Measurements from ENCODE around the gene TTC24.
"Not testable (repeated sequence)": the region's sequence is repeated elsewhere in the genome, so short reads cannot be mapped to it uniquely, and the experiment has no call there.

TTC24 gene

DNA sequence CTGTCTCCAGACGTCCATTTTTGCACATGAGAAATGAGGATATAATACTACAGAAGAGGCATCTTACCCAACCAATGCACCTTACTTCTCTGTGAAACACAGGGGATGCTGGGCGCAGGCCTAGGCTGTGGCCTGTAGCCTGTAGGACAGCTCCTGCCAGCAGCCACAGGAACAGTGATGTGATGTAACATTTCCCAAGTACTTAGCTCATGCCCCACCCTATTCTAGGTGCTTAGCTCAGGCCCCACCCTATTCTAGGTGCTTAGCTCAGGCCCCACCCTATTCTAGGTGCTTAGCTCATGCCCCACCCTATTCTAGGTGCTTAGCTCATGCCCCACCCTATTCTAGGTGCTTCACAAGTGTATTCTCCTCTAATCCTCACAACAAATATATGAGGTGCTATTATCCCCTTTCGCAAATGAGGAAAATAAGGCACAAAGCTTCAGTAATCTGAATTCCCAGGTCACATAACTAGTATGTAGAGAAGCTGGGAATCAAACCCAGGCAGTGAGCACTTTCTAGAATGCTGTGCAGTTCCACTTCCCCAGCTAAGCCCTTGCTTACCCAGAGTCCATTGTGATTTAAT is 7.5 kb downstream of the TTC24 start:
- no peak for DNase-seq (ENCODE audit: low read depth, low spot score)

DNA sequence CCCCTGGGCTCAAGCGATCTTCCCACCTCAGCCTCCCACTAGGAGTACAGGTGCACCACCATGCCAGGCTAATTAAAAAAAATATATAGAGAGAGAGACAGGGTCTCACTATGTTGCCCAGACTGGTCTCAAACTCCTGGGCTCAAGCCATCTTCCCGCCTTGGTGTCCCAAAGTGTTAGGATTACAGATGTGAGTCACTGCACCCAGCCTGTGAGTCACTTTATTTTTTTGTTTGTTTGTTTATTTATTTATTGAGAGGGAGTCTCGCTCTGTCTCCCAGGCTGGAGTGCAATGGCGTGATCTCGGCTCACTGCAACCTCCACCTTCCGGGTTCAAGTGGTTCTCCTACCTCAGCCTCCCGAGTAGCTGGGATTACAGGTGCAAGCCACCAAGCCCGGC is 8.4 kb downstream of the TTC24 start:
- DNase-seq (ENCODE audit: low read depth, low spot score), result not testable (repeated sequence)

DNA sequence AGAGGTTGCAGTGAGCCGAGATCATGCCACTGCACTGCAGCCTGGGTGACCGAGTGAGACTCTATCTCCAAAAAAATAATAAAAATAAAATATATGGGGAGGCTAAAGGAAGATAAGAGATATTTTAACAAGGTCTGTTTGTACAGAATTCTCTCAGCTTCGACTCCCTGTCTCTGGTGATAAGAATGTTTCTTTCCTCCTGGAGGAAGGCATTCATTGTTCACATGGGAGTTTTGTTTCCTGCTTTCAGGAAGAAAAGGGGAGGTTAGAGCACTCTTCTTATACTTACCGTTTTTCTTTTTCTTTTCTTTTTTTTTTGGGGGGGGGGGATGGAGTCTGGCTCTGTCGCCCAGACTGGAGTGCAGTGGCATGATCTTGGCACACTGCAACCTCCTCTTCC is 10.0 kb downstream of the TTC24 start:
- DNase-seq (ENCODE audit: low read depth, low spot score), result no peak

DNA sequence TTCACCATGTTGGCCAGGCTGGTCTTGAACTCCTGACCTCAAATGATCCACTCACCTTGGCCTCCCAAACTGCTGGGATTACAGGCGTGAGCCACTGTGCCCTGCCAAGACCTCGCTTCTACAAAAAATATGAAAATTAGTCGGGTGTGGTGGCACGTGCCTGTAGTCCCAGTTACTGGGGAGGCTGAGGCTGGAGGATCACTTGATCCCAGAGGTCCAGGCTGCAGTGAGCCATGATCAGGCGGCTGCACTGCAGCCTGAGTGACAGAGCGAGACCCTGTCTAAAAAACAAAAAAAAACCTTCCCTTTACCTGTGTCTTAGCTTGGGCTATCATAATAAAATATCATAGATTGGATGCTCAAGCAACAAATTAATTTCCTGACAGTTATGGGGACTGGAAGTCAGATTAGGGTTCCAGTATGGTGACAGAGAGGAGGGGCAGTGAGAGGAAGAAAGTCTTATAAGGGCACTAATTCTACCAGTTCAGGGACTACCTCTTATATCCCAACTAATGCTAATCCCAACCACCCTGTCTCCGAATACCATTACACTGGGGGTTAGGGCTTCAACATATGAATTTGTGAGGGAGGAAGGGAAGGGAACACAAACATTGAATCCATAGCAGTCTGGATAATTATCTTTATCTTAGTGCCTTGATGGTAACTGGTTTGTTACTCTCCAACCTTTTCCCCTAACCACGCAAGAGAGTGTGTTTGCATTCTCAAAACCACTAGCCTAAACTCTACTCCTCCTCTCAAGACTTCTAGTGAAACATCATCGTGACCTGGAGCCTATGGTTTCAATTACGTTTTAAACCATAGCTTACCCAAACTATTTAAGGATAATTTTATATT is 11.0 kb downstream of the TTC24 start:
- no peak for DNase-seq (ENCODE audit: low read depth, low spot score)

GRCh38 chr1:156591181-156591431 is 11.6 kb downstream of the TTC24 start:
- no peak for DNase-seq (ENCODE audit: low read depth, low spot score)

- no peak for DNase-seq (ENCODE audit: low read depth, low spot score)
Measured at GRCh38 chr1:156591432-156592157, 12.1 kb downstream of the TTC24 start, which contains the start of gene NAXE. Gene NAXE, plus strand, starts transcription at chr1:156591776. Its CDS starts 29 bp downstream, at chr1:156591805.

GRCh38 chr1:156592158-156592909 is 12.8 kb downstream of the TTC24 start:
- DNase-seq (ENCODE audit: low read depth, low spot score), result no peak

GRCh38 chr1:156592910-156593660 is 13.6 kb downstream of the TTC24 start:
- DNase-seq (ENCODE audit: low read depth, low spot score), result no peak

GRCh38 chr1:156593661-156593989 is 14.1 kb downstream of the TTC24 start:
- DNase-seq (ENCODE audit: low read depth, low spot score), result no peak

DNA sequence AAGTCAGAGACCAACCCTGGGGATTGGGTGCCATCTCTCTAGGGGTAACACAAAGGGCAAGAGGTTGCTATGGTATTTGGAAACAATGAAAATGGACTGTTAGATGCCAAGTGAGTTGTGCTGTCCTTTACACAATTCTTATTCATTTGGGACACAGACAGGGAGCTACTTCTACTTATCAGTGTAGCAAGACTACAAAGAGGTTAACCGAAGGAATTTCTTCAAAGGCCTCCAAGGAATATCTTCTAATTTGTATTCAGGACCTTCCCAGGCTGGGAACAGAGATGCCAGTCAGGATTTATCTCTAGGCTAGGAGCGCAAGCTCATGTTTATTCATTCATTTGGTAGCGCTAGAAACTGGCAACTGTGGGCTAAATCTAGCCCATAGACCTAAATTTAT is 14.7 kb downstream of the TTC24 start:
- no peak for DNase-seq (ENCODE audit: low read depth, low spot score)

DNA sequence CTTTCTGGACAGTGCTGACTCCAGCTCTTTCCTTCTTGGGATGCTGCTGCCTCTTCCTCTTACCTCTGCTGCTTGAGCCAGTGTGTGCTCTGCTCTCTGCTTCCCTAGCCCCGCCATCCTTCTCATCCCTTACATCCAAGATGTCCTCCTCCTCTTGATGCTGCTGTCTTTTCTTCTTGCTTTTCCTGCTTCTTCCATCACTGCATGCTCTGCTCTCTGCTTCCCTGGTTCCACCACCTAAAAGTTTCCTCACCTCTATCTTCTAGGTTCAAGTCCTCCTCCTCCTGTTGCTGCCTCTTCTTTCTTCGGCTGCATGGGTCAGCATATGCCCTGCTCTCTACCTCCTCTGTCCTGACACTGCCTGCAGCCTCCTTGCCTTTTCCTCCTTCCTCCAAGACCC is 15.5 kb downstream of the TTC24 start:
- no peak for DNase-seq (ENCODE audit: low read depth, low spot score)

DNA sequence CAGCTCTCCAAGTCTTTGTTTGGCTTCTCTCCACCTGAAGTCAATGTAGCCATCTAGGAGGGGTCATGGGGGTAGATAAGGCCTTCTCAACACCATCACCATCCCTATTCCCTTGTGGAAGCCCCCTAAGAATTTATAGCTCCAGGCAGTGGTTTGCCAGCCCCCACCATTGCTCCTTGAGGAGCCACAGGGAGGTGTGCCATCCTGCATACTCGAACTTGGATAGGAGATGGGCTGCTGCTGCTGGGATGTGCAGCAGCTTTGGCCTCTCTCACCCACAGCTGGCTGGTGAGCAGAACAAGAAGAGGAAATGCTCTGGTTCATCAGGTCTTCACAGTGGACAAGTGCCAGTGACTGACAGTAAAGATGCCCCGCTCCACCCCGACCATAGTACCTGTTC is 16.9 kb downstream of the TTC24 start:
- no peak for DNase-seq (ENCODE audit: low read depth, low spot score)

DNA sequence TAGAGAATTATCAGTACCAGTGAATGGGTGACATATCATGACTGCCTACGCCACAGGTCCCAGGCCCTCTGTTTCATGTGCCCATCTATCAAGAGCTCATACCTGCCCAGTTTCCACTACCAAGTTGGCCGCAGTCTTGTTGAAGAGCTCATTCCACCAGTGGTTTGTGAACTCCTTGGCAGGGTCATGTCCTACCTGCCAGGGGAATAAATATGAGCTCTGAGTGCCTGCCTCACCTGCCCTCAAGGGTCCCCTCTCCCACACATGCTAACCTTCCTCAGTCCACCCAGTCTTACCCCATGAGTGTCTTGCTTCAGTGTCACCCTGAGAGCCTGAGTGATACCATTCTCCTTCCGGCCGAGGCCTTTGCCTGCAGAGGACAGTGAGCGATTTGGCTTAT is 18.6 kb downstream of the TTC24 start:
- DNase-seq (ENCODE audit: low read depth, low spot score), result no peak

GRCh38 chr1:156598731-156599432 is 19.4 kb downstream of the TTC24 start:
- no peak for DNase-seq (ENCODE audit: low read depth, low spot score)

DNA sequence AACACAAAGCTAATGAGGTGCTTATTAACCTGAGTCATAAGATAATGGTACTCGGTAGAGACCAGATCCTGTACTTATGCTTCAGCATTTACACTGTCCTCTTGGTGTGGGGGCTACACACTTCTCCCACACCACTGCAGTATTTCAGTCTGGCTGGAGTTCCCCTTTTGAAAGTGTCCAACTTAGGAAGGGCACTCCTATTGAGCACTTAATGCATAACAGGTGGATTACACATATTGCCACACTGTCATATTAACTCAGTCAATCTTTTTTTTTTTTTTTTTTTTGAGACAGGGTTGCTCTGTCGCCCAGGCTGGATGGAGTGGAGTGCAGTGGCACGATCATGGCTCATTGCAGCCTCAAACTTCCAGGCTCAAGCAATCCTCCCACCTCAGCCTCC is 20.3 kb downstream of the TTC24 start:
- DNase-seq (ENCODE audit: low read depth, low spot score), result no peak

DNA sequence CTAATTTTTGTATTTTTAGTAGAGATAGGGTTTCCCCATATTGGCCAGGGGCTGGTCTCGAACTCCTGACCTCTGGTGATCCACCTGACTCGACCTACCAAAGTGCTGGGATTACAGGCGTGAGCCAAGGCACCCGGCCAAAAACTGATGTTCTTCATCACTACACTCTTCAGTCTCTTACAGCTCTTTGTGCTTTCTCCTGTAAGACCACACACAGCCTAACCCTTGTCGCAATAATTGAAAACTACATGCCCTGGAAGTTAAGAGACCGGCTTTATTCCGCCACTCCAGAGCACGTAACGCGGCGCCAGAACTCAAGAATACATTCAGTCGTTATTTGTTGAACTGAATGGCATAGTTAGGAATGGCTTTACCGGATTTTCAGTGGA is 21.2 kb downstream of the TTC24 start:
- DNase-seq (ENCODE audit: low read depth, low spot score), result no peak

DNA sequence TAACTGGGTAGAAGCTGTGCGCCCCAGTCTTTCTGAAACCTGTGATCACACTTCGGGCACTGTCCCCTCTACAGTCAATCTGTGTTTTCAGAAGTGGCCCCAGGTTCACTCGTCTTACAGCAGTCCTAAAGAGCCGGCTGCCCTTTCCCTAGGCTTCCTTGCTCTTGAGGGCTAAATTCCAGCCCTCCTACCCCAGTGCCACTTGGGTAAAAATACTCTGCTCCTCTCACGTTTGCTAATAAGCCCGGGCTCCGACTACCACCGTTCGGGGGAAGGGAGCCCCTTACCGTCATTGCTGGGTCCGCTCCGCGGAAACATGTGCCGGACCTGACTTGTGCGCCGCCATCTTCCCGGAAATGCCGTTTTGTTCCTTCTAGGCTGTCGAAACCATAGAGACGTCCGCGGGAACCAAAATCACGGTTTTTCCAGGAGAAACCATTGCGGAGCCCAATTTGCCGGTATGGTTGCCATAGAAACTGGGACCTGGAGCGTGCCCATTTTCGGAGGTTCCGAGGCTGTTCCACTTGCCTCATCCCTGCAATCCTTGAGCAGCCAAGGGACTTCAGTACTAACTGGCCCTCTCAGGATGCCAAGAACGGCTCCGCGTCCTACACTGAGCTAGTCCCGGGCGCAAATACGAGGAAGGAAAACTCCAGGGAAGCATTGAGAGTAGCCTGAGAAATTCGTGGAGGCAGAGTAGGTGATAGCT is 21.8 kb downstream of the TTC24 start, which contains the start of gene GPATCH4:
Gene GPATCH4, minus strand, starts transcription at position 358 of the 709 bp plus-strand sequence.
- DNase-seq (ENCODE audit: low read depth, low spot score), result peak; percentile 90

DNA sequence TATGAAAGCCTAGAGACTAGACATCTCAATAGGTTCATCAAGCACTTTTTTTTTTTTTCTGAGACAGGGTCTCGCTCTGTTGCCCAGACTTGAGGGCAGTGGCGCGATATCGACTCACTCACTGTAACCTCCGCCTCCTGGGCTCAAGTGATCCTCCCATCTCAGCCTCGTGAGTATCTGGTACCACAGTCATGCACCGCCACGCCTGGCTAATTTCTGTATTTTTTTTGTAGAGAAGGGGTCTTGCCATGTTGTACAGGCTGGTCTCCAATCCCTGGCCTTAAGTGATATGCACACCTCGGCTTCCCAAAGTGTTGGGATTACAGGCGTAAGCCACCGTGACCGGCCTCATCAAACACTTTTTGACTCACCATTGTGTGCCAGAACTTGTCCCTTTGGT is 22.4 kb downstream of the TTC24 start:
- no peak for DNase-seq (ENCODE audit: low read depth, low spot score)

DNA sequence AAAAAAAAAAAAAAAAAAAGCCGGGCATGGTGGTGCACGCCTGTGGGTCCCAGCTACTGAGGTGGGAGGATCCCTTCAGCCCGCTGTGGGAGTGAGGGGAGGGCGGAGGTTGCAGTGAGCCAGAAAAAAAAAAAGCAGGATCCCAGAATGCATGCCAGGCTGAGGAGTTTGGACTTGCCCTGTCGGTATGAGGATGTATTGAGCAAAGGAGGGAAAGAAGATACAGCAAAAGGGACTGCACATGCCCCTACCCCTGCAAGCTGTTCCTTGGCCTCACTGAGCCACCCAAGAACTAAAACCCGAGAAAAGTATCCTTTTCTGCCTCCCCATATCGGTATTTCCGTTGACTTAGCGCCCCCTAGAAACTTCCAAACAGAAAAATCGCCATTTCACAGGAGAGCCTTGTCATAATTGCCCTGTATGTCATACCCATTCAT is 23.1 kb downstream of the TTC24 start:
- DNase-seq (ENCODE audit: low read depth, low spot score), result no peak

GRCh38 chr1:156607344-156607743 is 27.8 kb downstream of the TTC24 start:
- DNase-seq (ENCODE audit: low read depth, low spot score), result not testable (repeated sequence)
